DMS114 treated with DMSO at 0.1 percent for 48 hours (cell line): Measurements from ENCODE around the gene ATIC.

Experiments used
- DNase-seq: peaks from one replicate; lab custom pipeline; 2025; ENCODE audit not compliant: unreplicated experiment; lab: John Stamatoyannopoulos, UW

Gene ATIC

DNA sequence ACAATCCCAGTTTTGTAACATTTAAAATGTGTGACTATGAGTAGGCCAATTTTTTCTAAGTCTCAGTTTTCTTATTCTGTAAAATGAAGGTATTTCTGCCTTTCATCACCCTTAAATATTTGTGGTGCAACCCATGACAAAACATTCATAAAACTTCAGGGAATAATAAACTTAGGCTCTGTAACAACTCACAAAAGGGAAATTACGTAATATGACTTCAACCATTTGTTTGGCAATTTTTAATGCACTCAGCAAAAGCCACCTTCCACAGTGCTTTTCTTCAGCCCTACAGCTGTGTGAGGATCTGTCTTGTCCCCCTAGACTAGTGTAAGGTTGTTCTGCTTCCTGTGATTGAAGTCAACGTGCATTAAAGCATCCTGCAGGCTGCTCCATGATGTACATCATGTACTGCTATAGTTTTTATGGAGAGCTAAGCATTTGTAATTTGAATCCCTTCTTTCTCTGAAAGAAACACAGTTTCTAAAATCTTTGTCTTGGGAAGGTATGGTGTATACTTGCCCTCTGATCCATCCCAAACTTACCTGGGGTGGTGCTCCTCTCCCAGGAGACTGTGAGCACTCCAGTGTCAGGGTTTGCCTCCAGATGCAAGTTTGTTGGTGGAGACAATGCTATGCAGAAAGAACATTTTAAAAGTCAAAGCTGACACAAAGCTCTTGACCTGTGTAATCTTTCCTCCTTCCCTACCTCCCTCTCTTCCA, 84.9 kb downstream of the ATIC start:
- DNase-seq = no peak

DNA sequence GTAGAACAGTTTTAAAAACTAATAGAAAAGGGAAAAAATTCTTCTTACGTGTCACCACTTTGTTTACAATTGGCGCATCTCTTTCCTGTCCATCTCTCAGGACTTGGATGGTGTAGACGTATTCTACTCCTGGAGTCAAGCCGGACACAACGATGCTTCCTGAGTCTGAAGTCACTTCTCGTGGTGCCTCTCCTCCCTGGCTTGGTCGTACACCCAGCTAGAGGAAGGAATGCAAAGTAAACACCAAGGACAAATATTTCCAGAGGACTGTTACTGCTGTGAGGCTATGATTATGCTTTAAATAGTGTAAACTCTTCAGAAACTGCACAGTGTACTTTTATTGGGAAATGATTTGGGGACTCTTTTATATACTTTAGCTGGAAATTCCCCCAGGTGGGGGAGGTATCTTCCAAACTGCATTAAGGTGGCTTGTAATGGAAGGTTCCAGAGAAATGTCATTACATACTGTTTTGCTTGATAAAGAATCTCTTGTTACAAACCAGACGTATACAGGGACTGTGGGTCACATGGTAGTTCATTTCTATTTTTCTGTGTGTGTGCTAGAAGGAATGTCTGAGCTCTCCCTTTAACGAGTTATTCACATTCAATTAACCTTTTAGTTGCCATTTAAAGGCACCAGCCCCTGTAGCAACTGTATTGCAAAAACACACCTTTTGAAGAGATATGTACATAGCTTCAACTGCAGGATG, 85.9 kb downstream of the ATIC start:
- no peak for DNase-seq

DNA sequence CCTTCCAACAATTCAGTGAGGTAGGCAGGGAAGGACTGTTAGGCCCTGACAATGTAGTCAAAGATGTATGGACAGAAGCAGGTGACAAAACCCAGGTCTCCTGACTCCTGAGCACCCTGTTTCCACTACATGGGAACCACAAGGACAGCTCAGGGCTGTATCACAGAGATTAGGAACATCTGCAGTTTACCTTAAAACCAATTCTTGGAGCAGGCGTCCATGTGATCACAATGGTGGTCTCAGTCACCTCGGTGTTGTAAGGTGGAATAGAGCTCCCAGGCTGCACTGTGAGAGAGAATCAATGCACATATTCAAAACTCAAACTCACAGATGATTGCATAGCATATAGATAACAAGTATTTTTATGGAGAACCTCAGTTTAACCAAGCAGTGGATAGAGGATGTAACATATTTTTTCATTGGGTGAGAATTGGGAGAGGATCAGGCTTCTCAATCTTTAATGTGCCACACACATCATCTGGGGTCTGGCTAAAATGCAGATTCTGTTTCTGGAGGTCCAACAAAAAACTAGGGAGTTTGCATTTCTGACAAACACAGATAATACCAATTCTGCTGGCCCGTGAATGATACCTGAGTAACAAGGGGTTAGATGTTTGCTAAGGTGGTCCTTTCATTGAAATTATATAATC, 87.3 kb downstream of the ATIC start:
- DNase-seq = no peak
